NCI-H2227 (cell line): ENCODE data around the gene PNPO.
"Not testable (repeated sequence)": the region's sequence is repeated elsewhere in the genome, so short reads cannot be mapped to it uniquely, and the experiment has no call there.

Experiments
- DNase-seq: peaks from one replicate; lab custom pipeline; 2025; ENCODE audit not compliant: unreplicated experiment; lab: John Stamatoyannopoulos, UW

The PNPO gene

DNA sequence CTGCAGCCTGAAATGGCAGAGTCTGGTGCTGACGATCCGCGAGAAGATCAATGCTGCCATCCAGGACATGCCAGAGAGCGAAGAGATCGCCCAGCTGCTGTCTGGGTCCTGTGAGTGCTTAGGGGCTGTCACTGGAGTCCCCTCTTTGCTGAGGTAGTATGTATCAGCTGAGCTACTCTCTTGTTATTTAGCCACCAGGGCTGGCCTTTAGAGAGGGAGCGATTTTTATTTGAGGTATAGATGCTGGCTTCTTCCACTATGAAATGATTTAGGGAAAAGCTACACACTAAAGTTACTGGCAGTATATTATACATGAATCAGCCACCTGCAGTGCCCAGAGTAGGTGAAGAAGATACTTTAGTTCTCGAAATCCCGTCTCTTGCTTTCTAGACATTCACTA lies 32.2 kb downstream of the PNPO start:
- DNase-seq: no peak

- no peak for DNase-seq
Measured at GRCh38 chr17:47975189-47975822, 33.9 kb downstream of the PNPO start.

DNA sequence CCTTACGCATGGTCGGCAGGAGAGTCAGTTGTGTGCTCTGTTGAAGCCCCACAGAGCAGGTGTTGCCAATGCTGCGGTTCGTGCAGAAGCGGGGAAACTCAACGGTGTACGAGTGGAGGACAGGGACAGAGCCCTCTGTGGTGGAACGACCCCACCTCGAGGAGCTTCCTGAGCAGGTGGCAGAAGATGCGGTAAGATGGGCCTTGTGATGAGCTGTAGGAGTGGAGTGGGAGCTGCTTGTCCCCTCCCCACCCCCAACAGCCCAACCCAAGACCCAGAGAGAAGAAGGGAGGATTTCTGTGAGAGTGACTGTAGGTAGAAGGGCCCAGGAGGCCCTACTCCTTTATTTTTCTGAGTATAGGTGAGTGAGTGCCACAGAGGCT lies 34.4 kb downstream of the PNPO start:
- no peak for DNase-seq

GRCh38 chr17:47978324-47978723 lies 37.0 kb downstream of the PNPO start:
- DNase-seq: peak; percentile 83

DNA sequence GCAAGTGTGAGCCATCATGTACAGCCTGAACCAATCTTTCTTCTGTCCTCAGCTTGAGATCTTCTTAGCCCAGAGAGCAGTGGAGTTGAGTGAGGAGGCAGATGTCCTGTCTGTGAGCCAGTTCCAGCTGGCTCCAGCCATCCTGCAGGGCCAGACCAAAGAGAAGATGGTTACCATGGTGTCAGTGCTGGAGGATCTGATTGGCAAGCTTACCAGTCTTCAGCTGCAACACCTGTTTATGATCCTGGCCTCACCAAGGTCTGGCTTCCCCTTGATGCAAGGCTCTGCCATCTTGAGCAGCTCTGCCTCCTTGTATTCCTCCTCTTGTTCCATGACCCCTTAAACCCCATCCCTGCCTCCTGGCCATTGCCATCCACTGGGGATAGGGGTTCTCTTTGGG lies 39.2 kb downstream of the PNPO start:
- peak; percentile 19 for DNase-seq

DNA sequence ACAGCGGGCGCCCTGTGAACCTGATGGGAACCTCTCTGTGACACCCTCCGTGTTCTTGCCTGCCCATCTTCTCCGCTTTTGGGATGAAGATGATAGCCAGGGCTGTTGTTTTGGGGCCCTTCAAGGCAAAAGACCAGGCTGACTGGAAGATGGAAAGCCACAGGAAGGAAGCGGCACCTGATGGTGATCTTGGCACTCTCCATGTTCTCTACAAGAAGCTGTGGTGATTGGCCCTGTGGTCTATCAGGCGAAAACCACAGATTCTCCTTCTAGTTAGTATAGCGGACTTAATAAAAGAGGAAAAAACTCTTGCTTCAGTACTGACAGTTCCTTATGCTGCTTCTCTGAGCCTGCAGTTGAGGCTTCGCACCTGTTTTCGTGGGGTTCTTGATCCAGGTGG lies 40.1 kb downstream of the PNPO start:
- no peak for DNase-seq

GRCh38 chr17:47982091-47982617 lies 40.8 kb downstream of the PNPO start:
- DNase-seq: peak; percentile 88

GRCh38 chr17:47982645-47983390 lies 41.4 kb downstream of the PNPO start:
- peak; percentile 77 for DNase-seq

DNA sequence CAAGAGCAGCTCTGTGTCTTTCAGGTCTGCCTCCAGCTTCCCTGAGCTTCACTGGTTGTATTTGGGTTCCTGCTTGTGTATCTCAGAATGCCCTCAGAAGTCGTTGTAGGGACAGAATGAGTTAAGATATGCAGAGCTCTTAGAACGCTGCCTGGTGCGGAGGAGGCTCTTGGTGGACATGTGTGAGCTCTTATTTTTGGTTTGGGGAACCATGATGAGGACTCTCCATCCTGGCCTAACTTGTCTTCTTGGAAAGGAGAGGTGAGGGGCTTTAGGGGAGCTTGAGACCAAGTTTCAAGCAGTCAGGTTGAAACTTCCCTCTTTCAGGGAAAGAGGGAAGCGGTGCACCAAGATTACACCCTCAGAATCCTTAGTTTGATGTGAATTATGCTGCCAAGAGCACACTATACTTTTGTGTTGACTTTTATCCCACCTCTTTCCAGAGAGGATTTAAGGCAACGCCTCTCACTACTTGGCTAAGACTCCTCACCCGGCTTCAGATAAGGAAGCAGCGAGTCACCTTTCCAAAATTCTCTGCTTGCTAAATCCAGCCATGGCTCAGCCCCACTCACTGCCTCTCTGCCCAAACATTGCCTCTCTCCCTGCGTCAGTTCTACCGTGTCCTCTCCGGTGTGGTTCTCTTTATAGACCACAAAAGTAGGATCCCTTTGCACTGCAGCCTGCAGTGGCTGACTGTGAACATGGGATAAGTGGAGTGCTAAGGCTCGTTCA lies 42.3 kb downstream of the PNPO start:
- DNase-seq: no peak

DNA sequence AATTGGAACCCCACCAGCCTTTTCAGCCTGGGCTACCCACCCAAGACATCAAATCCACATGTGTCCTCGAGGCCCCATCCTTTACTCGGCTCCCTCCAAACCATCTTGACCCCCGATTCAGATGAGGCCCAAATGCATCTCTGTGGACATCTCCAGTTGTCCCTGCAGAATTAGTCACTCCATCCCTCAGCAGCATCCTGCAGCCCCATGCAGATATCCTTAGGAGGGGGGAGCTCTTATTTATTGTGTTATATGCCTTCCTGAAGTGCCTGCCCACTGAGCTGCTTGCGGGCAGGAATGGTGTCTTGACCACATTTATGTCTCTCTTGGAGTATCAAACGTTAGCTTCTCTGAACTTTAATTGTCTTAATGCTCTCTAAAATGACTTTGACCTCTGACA lies 45.1 kb downstream of the PNPO start:
- DNase-seq: no peak

- DNase-seq: peak; percentile 72
Measured at GRCh38 chr17:47987240-47987835, 46.0 kb downstream of the PNPO start.

DNA sequence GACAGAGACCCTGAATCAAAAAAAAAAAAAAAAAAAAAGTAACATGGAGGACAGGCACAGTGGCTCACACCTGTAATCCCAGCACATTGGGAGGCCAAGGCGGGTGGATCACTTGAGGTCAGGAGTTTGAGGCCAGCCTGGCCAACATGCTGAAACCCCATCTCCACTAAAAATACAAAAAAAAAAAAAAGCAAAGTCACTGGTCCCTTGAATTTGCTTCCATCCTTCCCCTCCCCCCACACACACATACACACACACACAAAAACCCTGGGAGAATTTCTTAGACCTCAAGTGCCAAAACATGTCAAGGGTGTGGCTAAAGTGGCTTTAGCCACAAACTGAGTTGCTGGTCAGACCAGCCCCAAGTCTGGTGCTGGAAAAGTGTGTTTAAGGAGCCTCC lies 47.1 kb downstream of the PNPO start:
- not testable (repeated sequence) for DNase-seq

DNA sequence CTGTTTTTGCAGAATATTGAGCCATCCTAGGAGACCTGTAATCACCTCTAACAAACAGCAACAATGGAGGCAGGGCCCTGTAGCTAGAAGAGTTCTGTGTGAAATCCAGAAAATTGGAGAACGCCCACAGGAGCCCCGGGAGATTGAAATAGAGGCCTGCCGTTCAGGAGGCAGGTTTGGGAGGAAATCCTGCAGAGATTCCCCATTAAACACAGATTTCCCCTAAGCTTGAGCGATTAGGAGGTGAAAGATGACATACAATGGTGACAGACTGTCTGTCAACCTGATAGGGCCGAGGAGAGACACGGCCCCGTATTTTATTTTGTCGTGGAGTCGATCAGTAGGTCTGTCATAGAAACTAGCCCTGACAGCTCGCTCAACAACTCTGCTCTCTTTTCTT lies 47.8 kb downstream of the PNPO start:
- DNase-seq: peak; percentile 56

DNA sequence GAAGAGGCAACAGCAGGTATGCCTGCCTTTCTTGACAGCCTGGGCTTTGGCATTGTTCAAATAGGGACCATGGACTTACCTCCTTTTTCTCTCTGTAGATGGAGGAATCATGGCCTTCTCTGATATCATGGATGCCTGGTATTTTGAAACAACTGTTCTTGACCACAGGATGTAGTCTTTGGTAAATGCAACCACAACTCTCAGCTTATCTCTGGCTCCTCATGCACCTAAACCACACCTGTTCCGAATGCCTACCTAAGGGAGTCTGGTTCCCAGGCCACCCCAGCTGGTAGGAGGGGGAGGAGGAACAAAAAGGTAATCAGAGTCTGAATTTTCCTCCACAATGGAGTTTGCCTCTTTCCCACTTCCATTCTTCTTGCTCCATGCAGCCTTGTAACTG lies 48.3 kb downstream of the PNPO start:
- no peak for DNase-seq

DNA sequence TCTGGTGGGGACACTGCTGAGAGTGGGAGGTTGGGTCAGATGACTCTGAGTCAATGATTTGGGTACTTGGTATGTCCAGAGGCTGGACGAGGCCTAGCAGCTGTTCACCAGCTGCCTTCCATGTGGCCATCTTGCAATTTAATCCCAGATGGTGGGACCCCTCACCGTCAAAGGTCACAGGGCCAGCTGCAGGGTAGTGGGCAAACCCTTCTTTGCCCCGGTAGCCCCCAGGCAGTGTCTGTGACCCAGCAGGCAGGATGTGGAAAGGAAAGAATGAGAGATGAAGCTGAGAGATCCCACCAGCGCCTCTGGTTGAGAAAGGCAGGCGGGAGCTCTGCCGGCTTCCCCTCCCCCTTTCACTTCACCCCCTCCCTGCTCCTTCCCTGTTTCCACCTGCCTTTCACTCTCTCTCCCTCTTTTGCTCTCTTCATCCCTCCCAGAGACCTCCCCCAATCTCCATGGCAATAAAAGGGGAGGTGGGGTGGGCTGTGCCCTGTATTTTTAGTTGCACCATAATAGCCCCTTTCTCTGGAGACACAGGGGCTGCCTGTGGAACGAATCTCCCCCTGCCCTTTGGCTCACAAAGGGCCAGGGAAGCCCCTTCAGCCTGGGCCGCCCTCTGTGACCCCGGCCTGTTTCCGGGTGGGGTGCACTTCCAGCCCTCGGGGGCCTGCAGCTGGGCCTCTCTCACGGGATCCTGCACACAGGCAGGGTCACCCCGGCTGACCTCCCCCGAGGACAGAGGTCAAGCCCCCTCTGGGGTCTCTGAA lies 49.8 kb downstream of the PNPO start:
- peak; percentile 82 for DNase-seq

GRCh38 chr17:47992216-47992615 lies 50.8 kb downstream of the PNPO start:
- DNase-seq: no peak

GRCh38 chr17:47993031-47993564 lies 51.7 kb downstream of the PNPO start:
- DNase-seq: peak; percentile 79

DNA sequence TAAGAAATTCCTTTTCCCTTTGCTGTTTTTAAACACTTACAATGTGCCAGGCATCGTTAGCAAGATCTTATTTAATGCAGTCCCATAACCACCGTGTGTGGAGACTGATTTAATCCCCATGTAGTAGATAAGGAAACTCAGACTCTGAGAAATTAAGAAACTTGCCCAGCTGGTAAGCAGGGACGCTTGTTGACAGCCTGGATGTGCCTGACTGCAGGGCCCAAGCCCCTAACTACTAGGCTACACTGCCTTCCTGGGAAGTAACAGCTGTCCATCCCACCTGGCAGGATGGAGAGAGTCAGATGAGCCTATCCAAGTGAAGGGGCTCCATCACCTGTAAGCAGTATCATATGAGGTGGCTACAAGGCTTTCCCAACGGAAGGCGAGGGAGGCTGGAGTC lies 52.6 kb downstream of the PNPO start:
- DNase-seq: no peak

- peak; percentile 37 for DNase-seq
Measured at GRCh38 chr17:47994724-47995123, 53.4 kb downstream of the PNPO start.

GRCh38 chr17:47995241-47995935 lies 54.0 kb downstream of the PNPO start:
- DNase-seq: peak; percentile 66
